Measurements from ENCODE around the gene CAPN9.

GRCh38 chr1:230844561-230844960 is 97.4 kb downstream of the CAPN9 start:
- TF ChIP-seq CTCF (IDR thresholded peaks at IDR 0.05) (no peak), POLR2A (IDR thresholded peaks at IDR 0.05) (no peak)

All from thyroid gland (tissue), 4 donors.